Mammary epithelial cell (primary cell): ENCODE data around the gene SUGP2.

Source experiments
- CTCF ChIP-seq, 2 donors: IDR thresholded peaks in 1 of 2; conservative IDR thresholded peaks in 1 of 2; 2 replicates each; pipeline ENCODE4 v1.5.1; 2011 to 2012; ENCODE audit warnings: inconsistent platforms in 2 of 2, low read length in 2 of 2, mild to moderate bottlenecking in 2 of 2, control low read depth in 1 of 2, low read depth in 1 of 2; ENCODE audit not compliant: insufficient read depth in 1 of 2; ENCODE audit errors: extremely low read depth in 1 of 2
- EZH2 ChIP-seq: IDR thresholded peaks from 2 replicates; pipeline ENCODE4 v1.6.1; 2012; ENCODE audit warnings: low read length, inconsistent platforms, borderline replicate concordance

GRCh38 chr19:18946335-18946734 is 87.0 kb downstream of the SUGP2 start:
- TF ChIP-seq CTCF (conservative IDR thresholded peaks at IDR 0.05 in 1 of 2, IDR thresholded peaks at IDR 0.05 in 1 of 2; ENCODE audit: extremely low read depth in 1 of 2, insufficient read depth in 1 of 2, low read depth in 1 of 2, low read length in 2 of 2) (no peak), EZH2 (no peak)
